HG03097 (cell line): Measurements from ENCODE around the gene RTL1.

Experiments
- ATAC-seq: cut with Tn5 transposase; IDR thresholded peaks from one replicate; pipeline ENCODE4 v1.9.1; 2021; ENCODE audit not compliant: unreplicated experiment, low FRiP score

The RTL1 gene

GRCh38 chr14:100854435-100854834, 49.1 kb downstream of the RTL1 start:
- no peak for ATAC-seq

- ATAC-seq, result no peak
These were observed 51.4 kb downstream of the RTL1 start for GRCh38 chr14:100851946-100852620.

- ATAC-seq, result no peak
These were observed 52.0 kb downstream of the RTL1 start for GRCh38 chr14:100851586-100851916.

GRCh38 chr14:100850841-100851585, 52.5 kb downstream of the RTL1 start:
- peak; percentile 62 for ATAC-seq

- no peak for ATAC-seq
These were observed 54.3 kb downstream of the RTL1 start for GRCh38 chr14:100849115-100849781.

GRCh38 chr14:100846309-100846859, 57.1 kb downstream of the RTL1 start:
- no peak for ATAC-seq

GRCh38 chr14:100845341-100845740, 58.2 kb downstream of the RTL1 start:
- no peak for ATAC-seq

GRCh38 chr14:100844846-100845245, 58.7 kb downstream of the RTL1 start:
- no peak for ATAC-seq

GRCh38 chr14:100844421-100844820, 59.1 kb downstream of the RTL1 start:
- no peak for ATAC-seq

GRCh38 chr14:100844082-100844408, 59.5 kb downstream of the RTL1 start:
- no peak for ATAC-seq

GRCh38 chr14:100842799-100843198, 60.7 kb downstream of the RTL1 start:
- no peak for ATAC-seq

GRCh38 chr14:100841761-100842403, 61.6 kb downstream of the RTL1 start:
- no peak for ATAC-seq

- ATAC-seq, result no peak
These were observed 62.3 kb downstream of the RTL1 start for GRCh38 chr14:100841066-100841760.

GRCh38 chr14:100840286-100841065, 63.0 kb downstream of the RTL1 start:
- no peak for ATAC-seq

GRCh38 chr14:100839681-100840111, 63.8 kb downstream of the RTL1 start:
- no peak for ATAC-seq

GRCh38 chr14:100839315-100839585, 64.3 kb downstream of the RTL1 start:
- no peak for ATAC-seq

GRCh38 chr14:100838493-100839314, 64.8 kb downstream of the RTL1 start:
- no peak for ATAC-seq

GRCh38 chr14:100837805-100838350, 65.6 kb downstream of the RTL1 start:
- no peak for ATAC-seq
